Pulmonary artery endothelial cell (primary cell): ENCODE data around the gene SBK2. TPM values are rescaled to one million over a fixed set of nuclear protein-coding genes. Genes with fewer than 3 reads are reported as not detected.
"Not testable (repeated sequence)": the region's sequence is repeated elsewhere in the genome, so short reads cannot be mapped to it uniquely, and the experiment has no call there.

ENCODE experiments used
- DNase-seq: peaks from one replicate; pipeline ENCODE4 v3.0.0-alpha.2; 2011; ENCODE audit warnings: low read depth, low spot score
- total RNA-seq: library from RNA; depleted of rRNA; stranded (reverse); fragments of >200 nt; gene quantifications from 2 replicates; pipeline ENCODE4 v1.2.3, GENCODE V29; 2014

Gene SBK2
- total RNA-seq, 1 donor from 2014 or later: not detected

- DNase-seq: no peak
Observed at GRCh38 chr19:55535965-55536350, 975 bp downstream of the SBK2 start.

GRCh38 chr19:55535173-55535964 is 1.6 kb downstream of the SBK2 start:
- DNase-seq: no peak

GRCh38 chr19:55534280-55534679 is 2.7 kb downstream of the SBK2 start:
- DNase-seq: not testable (repeated sequence)

DNA sequence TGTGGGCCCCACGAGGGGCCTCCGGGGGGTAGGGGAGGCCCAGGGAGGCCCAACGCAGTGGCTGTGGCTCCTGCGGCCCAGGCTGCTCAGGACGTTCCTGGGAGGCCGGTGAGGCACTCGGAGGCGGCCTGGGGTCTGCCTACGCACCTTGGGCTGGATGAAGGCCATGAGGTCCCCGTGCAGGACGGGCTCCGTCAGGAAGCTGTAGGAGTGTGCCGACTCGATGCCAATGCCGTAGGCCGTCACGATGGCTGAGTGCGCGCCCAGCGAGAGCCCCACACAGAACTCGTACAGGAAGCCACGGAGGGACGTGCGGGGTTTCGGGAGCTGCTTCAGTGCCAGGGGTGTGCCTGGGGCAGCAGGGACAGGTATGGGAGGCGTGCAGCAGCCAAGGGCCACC is 5.9 kb downstream of the SBK2 start:
- no peak for DNase-seq

GRCh38 chr19:55529636-55530234 is 7.2 kb downstream of the SBK2 start:
- DNase-seq: no peak

DNA sequence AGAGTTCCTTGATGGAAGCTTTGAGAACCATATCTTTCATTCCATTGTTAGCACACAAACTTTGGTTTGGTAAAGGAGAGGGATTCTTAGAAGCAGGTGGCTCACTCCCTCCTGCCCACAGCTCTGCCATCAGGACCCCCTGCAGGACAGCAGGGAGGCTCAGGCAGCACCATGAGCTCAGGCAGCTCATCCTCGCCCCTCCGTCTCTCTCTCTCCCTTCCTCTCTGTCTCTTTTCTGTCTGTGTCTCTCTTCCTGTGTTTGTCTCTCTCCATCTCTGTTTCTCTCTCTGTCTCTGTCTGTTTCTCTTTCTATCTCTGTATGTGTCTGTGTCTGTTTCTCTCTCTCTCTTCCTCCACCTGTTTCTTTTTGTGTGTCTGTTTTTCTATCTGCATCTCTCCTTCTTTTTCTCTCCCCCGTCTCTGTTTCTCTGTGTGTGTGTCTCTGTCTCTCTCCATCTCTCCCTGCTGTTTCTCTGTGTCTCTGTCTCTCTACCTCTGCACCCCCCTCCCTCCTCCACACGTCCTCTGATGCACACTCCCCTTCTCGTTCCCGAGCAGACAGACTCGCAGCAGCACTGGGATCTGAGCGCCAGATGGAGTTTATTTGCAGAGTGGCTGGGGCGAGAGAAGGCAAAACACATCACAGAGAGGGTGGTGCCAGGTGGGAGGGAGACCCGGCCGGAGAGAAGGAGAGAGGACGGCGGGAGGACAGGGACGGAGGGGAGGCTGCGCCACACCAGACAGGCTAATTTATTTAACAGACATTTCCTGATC is 8.7 kb downstream of the SBK2 start:
- DNase-seq: no peak

DNA sequence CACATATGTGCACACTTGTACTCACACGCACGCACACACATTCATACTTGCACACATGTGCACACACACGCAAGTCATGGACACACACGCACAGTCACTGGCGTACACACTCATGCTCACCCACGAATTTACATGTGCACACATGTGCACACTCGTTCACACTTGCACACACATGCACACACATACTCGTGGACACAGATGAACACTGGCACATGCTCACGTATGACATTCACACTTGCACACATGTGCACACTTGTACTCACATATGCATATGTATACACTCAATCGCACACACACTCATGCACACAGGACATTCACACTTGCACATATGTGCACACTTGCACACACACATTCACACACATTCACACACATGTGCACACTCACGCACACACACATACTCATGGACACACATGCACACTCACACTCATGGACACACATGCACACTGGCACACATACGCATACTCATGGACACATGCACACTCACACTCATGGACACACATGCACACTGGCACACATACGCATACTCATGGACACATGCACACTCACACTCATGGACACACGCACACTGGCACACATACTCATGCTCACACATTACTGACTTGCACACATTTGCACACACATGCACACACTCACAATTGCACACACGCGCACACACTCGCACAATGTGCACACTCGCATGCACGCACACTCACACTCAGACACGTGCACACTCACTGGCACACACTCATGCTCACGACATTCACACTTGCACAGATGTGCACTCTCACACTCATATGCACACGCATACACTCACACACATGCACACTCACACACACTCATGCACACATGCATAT is 9.5 kb downstream of the SBK2 start:
- no peak for DNase-seq

GRCh38 chr19:55526216-55527196 is 10.4 kb downstream of the SBK2 start:
- DNase-seq: no peak

DNA sequence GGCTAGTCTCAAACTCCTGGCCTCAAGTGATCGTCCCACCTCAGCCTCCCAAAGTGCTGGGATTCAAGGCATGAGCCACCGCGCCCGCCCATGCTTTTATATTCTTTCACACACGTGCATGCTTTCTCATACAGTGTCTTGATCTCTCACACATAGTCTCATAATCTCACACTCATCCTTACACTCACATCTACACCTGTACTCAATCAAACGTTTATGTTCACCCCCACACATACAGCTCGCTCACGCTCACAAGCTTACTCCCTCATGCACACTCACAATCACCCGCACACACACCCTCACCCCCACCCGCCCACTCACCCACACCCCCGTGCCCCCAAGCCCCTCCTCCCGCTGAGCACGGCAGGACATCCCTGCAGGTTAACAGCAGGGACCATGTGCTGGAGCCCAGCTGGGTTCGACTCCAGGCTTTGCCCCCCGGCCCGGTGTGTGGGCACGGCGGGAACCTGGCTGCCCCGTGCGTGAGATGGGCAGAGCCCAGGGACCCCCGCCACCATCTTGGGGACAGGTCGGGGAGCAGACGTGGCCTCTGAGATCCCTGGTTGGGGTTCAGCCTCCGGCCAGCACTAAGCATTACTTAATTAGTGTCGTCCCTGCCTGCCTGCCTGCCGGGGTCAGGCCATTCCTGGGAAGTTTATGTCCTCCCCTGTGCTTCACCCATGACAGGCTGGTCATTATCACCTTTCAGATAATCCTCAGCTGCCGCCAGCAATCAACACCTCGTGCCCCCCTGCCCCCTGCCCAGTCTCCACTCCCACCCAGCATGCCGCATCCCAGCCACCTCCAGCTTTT is 11.4 kb downstream of the SBK2 start:
- DNase-seq: no peak

DNA sequence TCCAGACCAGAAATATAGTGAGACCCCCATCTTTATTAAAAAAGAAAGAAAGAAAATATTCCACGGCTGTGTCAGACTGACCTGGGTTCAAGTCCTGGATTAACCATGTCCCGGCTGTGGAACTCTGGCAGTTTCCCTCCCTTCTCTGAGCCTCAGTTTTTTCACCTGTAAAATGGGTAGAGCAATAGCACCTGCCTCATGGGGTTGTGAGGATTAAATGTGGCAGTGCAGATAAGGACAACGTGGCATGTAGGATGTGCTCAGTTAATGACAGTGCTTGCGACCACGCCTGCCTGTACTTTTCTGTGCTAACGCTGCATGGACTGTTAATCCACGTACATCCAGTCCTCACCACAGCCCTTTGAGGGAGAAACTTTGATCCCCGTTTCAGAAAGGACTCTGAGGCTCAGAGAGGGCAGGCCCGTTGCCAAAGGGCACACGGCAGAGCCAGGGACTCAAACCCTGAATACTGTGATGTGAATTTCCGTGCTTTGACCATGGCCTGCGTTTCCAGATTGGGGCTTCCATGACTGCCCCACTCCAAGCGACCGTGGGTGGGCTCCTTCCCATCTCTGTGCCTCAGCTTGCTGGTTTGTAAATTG is 16.1 kb downstream of the SBK2 start:
- no peak for DNase-seq

GRCh38 chr19:55519451-55520311 is 17.3 kb downstream of the SBK2 start:
- no peak for DNase-seq

DNA sequence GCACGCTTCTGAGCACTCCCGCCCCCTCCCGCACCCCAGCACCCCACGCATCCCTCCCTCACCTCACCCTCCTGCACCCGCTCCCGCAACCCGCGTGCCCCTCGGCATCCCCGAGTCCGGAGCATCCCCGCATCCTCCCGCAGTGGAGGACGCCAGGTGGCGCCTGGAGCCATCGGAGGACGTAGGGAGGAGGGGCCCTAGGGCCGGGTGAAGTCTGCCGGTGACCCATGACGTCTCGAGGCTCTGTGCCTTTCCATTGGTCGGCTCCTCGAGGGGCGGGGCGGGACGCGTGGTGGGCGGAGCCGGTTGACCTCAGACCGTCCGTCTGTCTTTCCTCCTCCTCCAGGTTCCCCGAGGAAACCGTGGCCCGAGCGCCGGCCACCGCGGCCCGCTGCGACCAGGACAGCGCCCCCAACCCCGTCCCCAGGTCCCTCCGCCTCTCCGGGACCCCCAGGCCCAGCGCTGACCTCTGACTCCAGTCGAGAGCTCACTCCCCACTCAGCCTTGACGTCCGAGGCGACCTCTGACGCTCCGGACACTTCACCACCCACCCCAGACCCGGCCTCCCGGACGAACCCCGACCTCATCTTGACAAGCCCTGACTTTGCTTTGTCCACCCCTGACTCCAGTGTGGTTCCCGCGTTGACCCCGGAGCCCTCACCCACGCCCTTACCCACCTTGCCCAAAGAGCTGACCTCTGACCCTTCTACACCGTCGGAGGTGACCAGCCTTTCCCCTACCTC is 19.9 kb downstream of the SBK2 start:
- peak; percentile 68 for DNase-seq

GRCh38 chr19:55508120-55508519 is 28.8 kb downstream of the SBK2 start:
- no peak for DNase-seq

DNA sequence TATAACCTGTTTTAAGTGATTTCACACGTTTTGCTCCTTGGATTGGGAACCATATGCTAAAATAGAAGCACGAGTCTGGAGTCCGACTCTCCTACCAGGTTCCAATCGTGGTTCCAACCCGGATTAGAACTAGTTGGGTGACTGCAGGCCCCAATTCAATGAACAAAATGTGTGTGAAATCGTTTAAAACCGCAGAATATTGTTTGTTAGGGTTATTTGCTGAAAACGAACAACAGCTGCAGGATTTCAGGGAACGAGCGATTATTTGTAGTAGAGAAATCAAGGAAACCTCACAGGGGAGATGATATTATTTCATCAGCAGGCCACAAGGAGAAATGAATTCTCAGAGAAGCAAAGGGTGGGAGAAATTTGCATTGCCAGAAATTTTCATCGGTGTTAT is 32.0 kb downstream of the SBK2 start:
- no peak for DNase-seq

DNA sequence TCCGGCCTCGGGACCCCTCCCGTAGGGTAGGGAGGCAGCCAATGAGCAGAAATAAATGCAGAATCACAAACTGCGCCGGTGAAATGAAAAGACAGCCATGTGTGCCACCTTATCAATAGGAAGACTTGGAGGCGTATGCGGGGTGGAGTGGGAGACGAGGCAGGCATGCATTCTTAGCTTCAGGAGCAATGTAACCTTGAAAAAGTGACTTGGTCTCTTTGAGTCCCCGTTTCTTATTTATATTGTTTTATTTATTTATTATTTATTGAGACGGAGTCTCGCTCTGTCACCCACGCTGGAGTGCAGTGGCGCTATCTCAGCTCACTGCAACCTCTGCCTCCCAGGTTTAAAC is 32.7 kb downstream of the SBK2 start:
- DNase-seq: no peak

DNA sequence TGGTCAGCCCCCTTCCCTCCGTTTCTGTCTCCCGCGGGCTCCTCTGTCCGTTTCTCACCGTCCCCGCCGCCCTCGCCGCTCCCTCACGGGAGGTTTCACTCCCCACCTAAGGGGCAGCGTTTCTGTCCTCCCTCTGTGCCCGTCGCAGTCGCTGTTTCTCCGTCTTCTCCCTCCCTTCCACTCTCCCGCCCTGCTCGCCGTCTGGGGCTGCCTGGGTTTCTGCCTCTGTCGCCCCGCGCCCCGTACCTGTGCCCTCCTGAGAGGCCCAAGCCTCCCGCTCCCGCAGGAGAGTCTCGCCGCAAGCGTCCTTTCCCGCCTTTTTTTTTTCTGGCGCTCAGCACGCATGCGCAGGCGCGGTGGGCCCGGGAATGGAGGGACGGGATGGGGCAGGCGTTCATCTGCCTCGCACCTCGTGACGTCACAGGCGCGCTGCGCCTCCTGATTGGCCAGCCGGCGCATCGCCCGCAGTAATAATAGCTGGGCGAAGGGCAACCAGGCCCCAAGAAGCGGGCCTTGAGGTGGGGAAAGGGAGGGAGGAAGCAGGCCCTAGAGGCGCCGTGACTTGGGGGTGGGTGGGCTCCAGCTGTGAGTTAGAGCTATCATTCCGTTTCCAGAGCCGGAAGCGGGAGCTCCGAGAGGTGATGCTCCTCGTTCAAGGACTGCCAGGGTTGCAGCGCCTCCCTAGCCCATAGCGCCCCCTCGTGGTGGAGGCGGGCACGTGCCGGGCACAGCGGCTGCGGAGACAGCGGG is 33.3 kb downstream of the SBK2 start:
- DNase-seq: peak; percentile 66

- DNase-seq: no peak
Observed at GRCh38 chr19:55503157-55503501, 33.8 kb downstream of the SBK2 start.
